HG02870 (cell line): ENCODE measurements around the gene ULK4.
"Not testable (repeated sequence)": the region's sequence is repeated elsewhere in the genome, so short reads cannot be mapped to it uniquely, and the experiment has no call there.

ENCODE experiments used
- ATAC-seq: cut with Tn5 transposase; IDR thresholded peaks from one replicate; pipeline ENCODE4 v1.9.1; 2021; ENCODE audit warnings: mild to moderate bottlenecking, moderate library complexity; ENCODE audit not compliant: unreplicated experiment

Gene ULK4

GRCh38 chr3:41792806-41793205 lies 169.1 kb downstream of the ULK4 start:
- ATAC-seq = no peak

- no peak for ATAC-seq
These were observed 192.8 kb downstream of the ULK4 start for GRCh38 chr3:41769106-41769505.

- ATAC-seq = no peak
These were observed 193.5 kb downstream of the ULK4 start for GRCh38 chr3:41768363-41768762.

- not testable (repeated sequence) for ATAC-seq
These were observed 199.0 kb downstream of the ULK4 start for GRCh38 chr3:41762867-41763266.

GRCh38 chr3:41753651-41754050 lies 208.3 kb downstream of the ULK4 start:
- ATAC-seq = no peak

GRCh38 chr3:41751597-41751996 lies 210.3 kb downstream of the ULK4 start:
- ATAC-seq = no peak

GRCh38 chr3:41749988-41750387 lies 211.9 kb downstream of the ULK4 start:
- ATAC-seq = no peak

GRCh38 chr3:41746215-41746614 lies 215.7 kb downstream of the ULK4 start:
- ATAC-seq = no peak

GRCh38 chr3:41742121-41742520 lies 219.8 kb downstream of the ULK4 start:
- ATAC-seq = no peak

- no peak for ATAC-seq
These were observed 221.5 kb downstream of the ULK4 start for GRCh38 chr3:41740374-41740886.

- ATAC-seq = no peak
These were observed 235.0 kb downstream of the ULK4 start for GRCh38 chr3:41726891-41727290.

GRCh38 chr3:41717641-41718040 lies 244.3 kb downstream of the ULK4 start:
- ATAC-seq = no peak

- no peak for ATAC-seq
These were observed 245.4 kb downstream of the ULK4 start for GRCh38 chr3:41716471-41716870.

- ATAC-seq = no peak
These were observed 246.5 kb downstream of the ULK4 start for GRCh38 chr3:41715376-41715775.

- no peak for ATAC-seq
These were observed 250.3 kb downstream of the ULK4 start for GRCh38 chr3:41711651-41712050.

GRCh38 chr3:41710646-41711388 lies 251.1 kb downstream of the ULK4 start:
- ATAC-seq = no peak

GRCh38 chr3:41709213-41709612 lies 252.7 kb downstream of the ULK4 start:
- not testable (repeated sequence) for ATAC-seq

- no peak for ATAC-seq
These were observed 253.7 kb downstream of the ULK4 start for GRCh38 chr3:41708176-41708575.

- no peak for ATAC-seq
These were observed 256.0 kb downstream of the ULK4 start for GRCh38 chr3:41705893-41706292.

- no peak for ATAC-seq
These were observed 260.7 kb downstream of the ULK4 start for GRCh38 chr3:41701191-41701698.

- ATAC-seq = no peak
These were observed 261.7 kb downstream of the ULK4 start for GRCh38 chr3:41700155-41700554.

GRCh38 chr3:41698898-41699297 lies 263.0 kb downstream of the ULK4 start:
- ATAC-seq = no peak

- ATAC-seq = no peak
These were observed 264.2 kb downstream of the ULK4 start for GRCh38 chr3:41697702-41698101.
